ENCODE data around the gene AP3S1. TPM values are rescaled to one million over a fixed set of nuclear protein-coding genes. Genes with fewer than 3 reads are reported as not detected.

The AP3S1 gene
- total and polyA plus RNA-seq, 2 of the 13 experiments (the other 11 are each of a cell fraction or from before 2014, with no cell fraction given) = 50.5 to 85.9 TPM

- peaks cover 82% of the 10 kb centered on the region for H3K79me2 ChIP-seq (ENCODE audit: insufficient read depth, low read length)
- H3K36me3 ChIP-seq (replicated peaks in 1 of 2; ENCODE audit: control insufficient read depth in 1 of 2, insufficient read depth in 2 of 2, low read length in 2 of 2) = no peaks in the 10 kb centered on the region; a peak in 1 of 5 replicates
- no TSS peak for BruUV-seq (replicated peaks)
- in situ Hi-C loops (cut with HindIII; ENCODE audit: extremely low pct_ligation_motif_present, low pct_unique_long_range_greater_than_20kb) (no loop called here), intact Hi-C loops (cut with micrococcal nuclease; ENCODE audit: unreplicated experiment) (no loop called here)
- TF ChIP-seq ZNF253 (CRISPR knock-in tag; IDR thresholded peaks at IDR 0.05; ENCODE audit: borderline replicate concordance) = no peak
- TF ChIP-seq CBX5 (CRISPR knock-in tag; IDR thresholded peaks at IDR 0.05; ENCODE audit: borderline replicate concordance) = no peak
- no peak for TF ChIP-seq ISL2 (CRISPR knock-in tag; IDR thresholded peaks at IDR 0.05)
- no peak for TF ChIP-seq ZNF414 (CRISPR knock-in tag; IDR thresholded peaks at IDR 0.05)
- TF ChIP-seq ARNT (IDR thresholded peaks at IDR 0.05) = no peak
- no peak for TF ChIP-seq TBP (CRISPR knock-in tag; IDR thresholded peaks at IDR 0.05)
- no peak for TF ChIP-seq ELF1 (CRISPR knock-in tag; IDR thresholded peaks at IDR 0.05)
- no peak for TF ChIP-seq RAD21 (CRISPR knock-in tag; IDR thresholded peaks at IDR 0.05)
- TF ChIP-seq NFKB2 (CRISPR knock-in tag; IDR thresholded peaks at IDR 0.05; ENCODE audit: borderline replicate concordance) = no peak
- no peak for TF ChIP-seq HDAC1 (CRISPR knock-in tag; IDR thresholded peaks at IDR 0.05)
- no peak overlapping the region for H3K4me2 ChIP-seq (ENCODE audit: low read depth, low read length)
- H3K9me3 ChIP-seq (ENCODE audit: low read length) = peaks cover 7% of the 10 kb centered on the region; the same call in 1 of the 2 replicates
- peaks cover 10% of the 10 kb centered on the region; the same call in 1 of the 2 replicates for H4K20me1 ChIP-seq (ENCODE audit: insufficient read depth, low read length)
- ChIA-PET POLR2A (no interaction called here), CTCF (ENCODE audit: low intra/inter-chr PET ratio, low total read pairs) (no interaction called here)
- FAIRE-seq = no peak
- H3K4me3 ChIP-seq (replicated peaks in 1 of 3; ENCODE audit: insufficient read depth in 1 of 3, low read depth in 2 of 3, low read length in 3 of 3) = no peak overlapping the region
- H3K4me1 ChIP-seq (ENCODE audit: insufficient read depth, low read length) = peaks cover 12% of the 10 kb centered on the region
- no peak overlapping the region for H3K9ac ChIP-seq (ENCODE audit: insufficient read depth, low read depth, low read length)
- no peak overlapping the region for H2AFZ ChIP-seq (ENCODE audit: low read length)
- 99% methylated on average over 3 of the region's 3 CpGs for WGBS (ENCODE audit: low lambda C conversion rate)
- DNase-seq (ENCODE audit: low spot score) = no peak
- no peak for ATAC-seq
- H3K27ac ChIP-seq (ENCODE audit: extremely low read length, insufficient read depth, low read length) = no peak overlapping the region
- H3K27me3 ChIP-seq (ENCODE audit: control insufficient read depth in 1 of 2, insufficient read depth in 2 of 2, low read length in 2 of 2) = no peaks in the 10 kb centered on the region
These were observed 16.7 kb downstream of the AP3S1 start for GRCh38 chr5:115858396-115858795.

DNA sequence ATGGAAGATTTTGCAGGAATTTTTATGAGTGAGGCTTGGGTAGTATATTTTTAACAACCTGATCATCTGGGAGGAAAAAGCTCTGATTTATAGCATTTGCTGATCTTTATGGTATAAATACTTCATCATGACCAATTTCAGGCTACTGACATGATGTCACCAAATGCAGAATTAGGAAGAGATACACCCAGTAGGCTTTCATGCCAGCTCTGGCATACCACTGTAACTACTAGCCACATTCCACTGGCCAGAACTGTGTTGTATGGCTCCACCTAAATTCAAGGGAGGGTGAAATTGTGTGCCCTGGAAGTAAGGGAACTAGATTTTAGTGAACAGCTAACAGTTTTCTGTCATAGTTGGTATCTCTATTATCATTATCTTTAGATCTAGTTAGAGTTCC, 17.6 kb downstream of the AP3S1 start:
- no peaks in the 10 kb centered on the region; a peak in 1 of 5 replicates for H3K36me3 ChIP-seq (replicated peaks in 1 of 2; ENCODE audit: control insufficient read depth in 1 of 2, insufficient read depth in 2 of 2, low read length in 2 of 2)
- in situ Hi-C loops (cut with HindIII; ENCODE audit: extremely low pct_ligation_motif_present, low pct_unique_long_range_greater_than_20kb) = no loop called here
- peaks cover 77% of the 10 kb centered on the region for H3K79me2 ChIP-seq (ENCODE audit: insufficient read depth, low read length)
- DNase-seq (ENCODE audit: low spot score) (no peak), FAIRE-seq (no peak), ATAC-seq (no peak)
- no peaks in the 10 kb centered on the region for H3K27me3 ChIP-seq (ENCODE audit: control insufficient read depth in 1 of 2, insufficient read depth in 2 of 2, low read length in 2 of 2)
- H3K4me3 ChIP-seq (replicated peaks in 1 of 3; ENCODE audit: insufficient read depth in 1 of 3, low read depth in 2 of 3, low read length in 3 of 3) = no peak overlapping the region
- H3K27ac ChIP-seq (ENCODE audit: extremely low read length, insufficient read depth, low read length) = no peak overlapping the region
- H3K4me2 ChIP-seq (ENCODE audit: low read depth, low read length) = no peak overlapping the region
- H4K20me1 ChIP-seq (ENCODE audit: insufficient read depth, low read length) = peaks cover 10% of the 10 kb centered on the region; the same call in 1 of the 2 replicates
- intact Hi-C loops (cut with micrococcal nuclease; ENCODE audit: unreplicated experiment) = no loop called here
- no peaks in the 10 kb centered on the region for H3K9me3 ChIP-seq (ENCODE audit: low read length)
- no TSS peak for BruUV-seq (replicated peaks)
- peaks cover 12% of the 10 kb centered on the region for H3K4me1 ChIP-seq (ENCODE audit: insufficient read depth, low read length)
- H2AFZ ChIP-seq (ENCODE audit: low read length) = no peak overlapping the region
- CTCF ChIA-PET (ENCODE audit: low intra/inter-chr PET ratio, low total read pairs) = no interaction called here
- POLR2A ChIA-PET = no interaction called here
- no peak overlapping the region for H3K9ac ChIP-seq (ENCODE audit: insufficient read depth, low read depth, low read length)
- TF ChIP-seq, protein P1, sequence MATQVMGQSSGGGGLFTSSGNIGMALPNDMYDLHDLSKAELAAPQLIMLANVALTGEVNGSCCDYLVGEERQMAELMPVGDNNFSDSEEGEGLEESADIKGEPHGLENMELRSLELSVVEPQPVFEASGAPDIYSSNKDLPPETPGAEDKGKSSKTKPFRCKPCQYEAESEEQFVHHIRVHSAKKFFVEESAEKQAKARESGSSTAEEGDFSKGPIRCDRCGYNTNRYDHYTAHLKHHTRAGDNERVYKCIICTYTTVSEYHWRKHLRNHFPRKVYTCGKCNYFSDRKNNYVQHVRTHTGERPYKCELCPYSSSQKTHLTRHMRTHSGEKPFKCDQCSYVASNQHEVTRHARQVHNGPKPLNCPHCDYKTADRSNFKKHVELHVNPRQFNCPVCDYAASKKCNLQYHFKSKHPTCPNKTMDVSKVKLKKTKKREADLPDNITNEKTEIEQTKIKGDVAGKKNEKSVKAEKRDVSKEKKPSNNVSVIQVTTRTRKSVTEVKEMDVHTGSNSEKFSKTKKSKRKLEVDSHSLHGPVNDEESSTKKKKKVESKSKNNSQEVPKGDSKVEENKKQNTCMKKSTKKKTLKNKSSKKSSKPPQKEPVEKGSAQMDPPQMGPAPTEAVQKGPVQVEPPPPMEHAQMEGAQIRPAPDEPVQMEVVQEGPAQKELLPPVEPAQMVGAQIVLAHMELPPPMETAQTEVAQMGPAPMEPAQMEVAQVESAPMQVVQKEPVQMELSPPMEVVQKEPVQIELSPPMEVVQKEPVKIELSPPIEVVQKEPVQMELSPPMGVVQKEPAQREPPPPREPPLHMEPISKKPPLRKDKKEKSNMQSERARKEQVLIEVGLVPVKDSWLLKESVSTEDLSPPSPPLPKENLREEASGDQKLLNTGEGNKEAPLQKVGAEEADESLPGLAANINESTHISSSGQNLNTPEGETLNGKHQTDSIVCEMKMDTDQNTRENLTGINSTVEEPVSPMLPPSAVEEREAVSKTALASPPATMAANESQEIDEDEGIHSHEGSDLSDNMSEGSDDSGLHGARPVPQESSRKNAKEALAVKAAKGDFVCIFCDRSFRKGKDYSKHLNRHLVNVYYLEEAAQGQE (IDR thresholded peaks at IDR 0.05; ENCODE audit: borderline replicate concordance in 1 of 2, low read depth in 1 of 2, low read length in 2 of 2) = no peak
- TF ChIP-seq NFE2L1 (CRISPR knock-in tag; IDR thresholded peaks at IDR 0.05; ENCODE audit: borderline replicate concordance) = no peak
- TF ChIP-seq ZFP36 (IDR thresholded peaks at IDR 0.05; ENCODE audit: borderline replicate concordance, low read depth, low read length, partially characterized antibody) = no peak
- TF ChIP-seq ZFYVE20 (CRISPR knock-in tag; IDR thresholded peaks at IDR 0.05; ENCODE audit: borderline replicate concordance, low read depth) = no peak
- TF ChIP-seq ZNF691 (CRISPR knock-in tag; IDR thresholded peaks at IDR 0.05; ENCODE audit: borderline replicate concordance, low read depth) = no peak

All from HepG2 (cell line).